Mononuclear cell (primary cell): Measurements from ENCODE around the gene MMAA. TPM values are rescaled to one million over a fixed set of nuclear protein-coding genes. Genes with fewer than 3 reads are reported as not detected.
"Not testable (repeated sequence)": the region's sequence is repeated elsewhere in the genome, so short reads cannot be mapped to it uniquely, and the experiment has no call there.

Experiments used
- H3K27me3 ChIP-seq: 2 replicates; pipeline ENCODE4 v1.6.0; 2011; ENCODE audit warnings: low read length, control low read depth; ENCODE audit not compliant: insufficient read depth
- H3K4me1 ChIP-seq: 2 replicates; pipeline ENCODE4 v1.5.1; 2011; ENCODE audit warnings: mild to moderate bottlenecking, low read length, control low read depth; ENCODE audit not compliant: insufficient read depth
- H3K4me3 ChIP-seq: 2 replicates; pipeline ENCODE4 v1.5.1; 2011; ENCODE audit warnings: mild to moderate bottlenecking, low read length, moderate library complexity
- H3K9me3 ChIP-seq: 2 replicates; pipeline ENCODE4 v1.5.1; 2011; ENCODE audit warnings: low read depth, mild to moderate bottlenecking, control low read depth, low read length
- total RNA-seq: library from RNA; depleted of rRNA; stranded (reverse); fragments of >200 nt; gene quantifications from one replicate; pipeline ENCODE4 v1.2.3, GENCODE V29; 2012

Gene MMAA
- total RNA-seq, 1 donor = 5.2 TPM

DNA sequence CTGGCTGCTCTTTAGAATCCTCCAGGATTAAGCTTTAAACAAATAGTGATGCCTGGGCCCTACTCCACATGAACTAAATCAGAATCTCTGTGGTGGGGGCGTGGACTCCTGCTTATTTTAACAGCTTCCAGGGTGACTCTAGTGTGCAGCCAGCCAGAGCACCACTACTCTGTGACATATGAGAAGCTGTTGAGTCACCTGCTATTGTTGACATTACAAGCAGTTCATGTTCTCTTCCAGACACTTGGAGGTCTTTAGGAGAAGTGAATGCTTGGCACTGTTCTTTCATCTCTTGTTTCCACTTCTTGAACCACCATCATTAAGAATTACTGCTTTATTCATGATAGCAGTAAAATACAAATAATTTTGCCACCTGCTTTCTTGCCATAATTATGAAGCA is 60.3 kb downstream of the MMAA start:
- Histone ChIP-seq H3K4me1 (no peaks in the 10 kb centered on the region), H3K9me3 (no peaks in the 10 kb centered on the region), H3K27me3 (no peaks in the 10 kb centered on the region), H3K4me3 (no peak overlapping the region)

DNA sequence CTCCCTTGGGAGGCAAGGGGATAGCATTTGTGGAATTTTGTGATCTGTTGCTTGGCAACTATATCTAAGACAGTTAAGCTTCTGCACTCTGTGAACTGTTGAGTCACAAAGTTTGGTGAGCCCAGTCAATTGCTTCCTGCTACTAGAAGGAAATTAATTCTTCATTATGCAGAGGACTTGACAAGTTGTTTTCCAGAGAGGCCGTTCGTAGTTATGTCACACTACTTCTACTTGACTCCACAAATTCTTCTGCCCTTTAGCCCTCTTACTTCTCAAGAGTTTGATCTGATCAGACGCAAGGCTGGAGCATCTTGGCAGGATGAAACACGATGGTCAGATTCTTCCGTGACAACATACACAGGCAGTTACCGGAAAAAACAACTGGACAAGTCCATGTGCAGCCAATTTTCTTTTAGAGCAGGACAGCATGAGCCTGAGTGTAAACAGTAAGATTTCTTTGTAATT is 60.8 kb downstream of the MMAA start, which contains the start of gene C4orf51:
Gene C4orf51, plus strand, starts transcription at position 156 of the 465 bp plus-strand sequence. Its CDS starts 58 bp downstream, at position 214.
- Histone ChIP-seq H3K9me3 (no peaks in the 10 kb centered on the region), H3K27me3 (no peaks in the 10 kb centered on the region), H3K4me3 (no peak within 1 kb of the TSS), H3K4me1 (no peaks in the 10 kb centered on the region)

DNA sequence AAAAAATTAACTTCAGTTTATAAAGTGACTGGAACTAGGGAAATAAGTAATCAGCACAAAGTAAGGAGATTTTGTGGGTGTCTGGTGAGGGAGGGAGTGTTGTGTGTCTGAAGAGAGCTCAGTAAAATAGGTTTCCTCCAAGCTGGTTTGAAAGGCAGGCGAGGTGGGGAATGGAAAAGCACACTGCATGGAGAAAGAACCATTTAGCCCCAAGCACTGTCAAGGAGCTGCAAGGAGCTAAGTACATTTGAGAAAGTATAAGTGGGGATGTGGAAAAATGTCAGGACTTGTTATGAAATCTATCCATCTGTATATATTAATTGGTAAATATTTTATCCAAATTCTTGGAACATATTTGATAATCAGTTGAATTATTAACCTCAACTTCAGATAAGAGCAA is 61.7 kb downstream of the MMAA start:
- no peaks in the 10 kb centered on the region for H3K27me3 ChIP-seq
- no peaks in the 10 kb centered on the region for H3K9me3 ChIP-seq
- H3K4me3 ChIP-seq = no peak overlapping the region
- H3K4me1 ChIP-seq = no peaks in the 10 kb centered on the region

DNA sequence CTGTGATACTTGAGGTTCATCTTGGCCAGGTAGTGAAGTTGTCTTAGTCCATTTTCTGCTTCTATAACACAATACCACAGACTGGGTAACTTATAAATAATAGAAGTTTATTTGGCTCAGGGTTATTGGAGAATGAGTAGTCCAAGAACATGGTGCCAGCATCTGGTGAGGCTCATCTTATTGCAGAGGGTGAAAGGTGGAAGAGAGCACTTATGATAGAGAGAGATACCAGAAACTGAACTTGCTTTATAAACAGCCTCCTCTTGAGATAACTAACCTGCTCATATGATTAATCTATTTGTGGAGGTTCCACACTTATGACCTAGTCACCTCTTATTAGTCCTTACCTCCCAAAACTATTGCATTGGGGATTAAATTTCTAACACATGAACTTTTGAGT is 62.3 kb downstream of the MMAA start:
- no peaks in the 10 kb centered on the region for H3K4me1 ChIP-seq
- no peak overlapping the region for H3K4me3 ChIP-seq
- H3K9me3 ChIP-seq = no peaks in the 10 kb centered on the region
- H3K27me3 ChIP-seq = no peaks in the 10 kb centered on the region

DNA sequence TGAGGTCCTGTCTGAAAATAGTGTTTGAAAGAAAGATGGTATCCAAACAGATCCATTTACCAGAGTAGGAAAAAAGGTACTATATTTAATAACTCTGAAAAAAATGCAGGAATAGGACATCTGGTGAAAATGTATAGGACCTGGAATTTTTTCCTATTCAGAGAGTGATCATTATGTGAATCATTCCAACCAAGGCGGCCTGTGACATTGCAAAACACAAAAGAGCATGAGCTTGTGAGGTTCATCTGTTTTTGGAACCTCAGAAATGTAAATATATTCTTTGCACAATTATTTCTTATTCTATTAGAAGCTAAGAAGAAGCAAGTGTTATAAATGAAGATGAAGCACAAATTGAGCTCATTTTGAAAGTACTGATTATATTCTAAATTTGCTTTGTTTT is 62.8 kb downstream of the MMAA start:
- no peaks in the 10 kb centered on the region for H3K4me1 ChIP-seq
- no peaks in the 10 kb centered on the region for H3K27me3 ChIP-seq
- H3K9me3 ChIP-seq = no peaks in the 10 kb centered on the region
- H3K4me3 ChIP-seq = no peak overlapping the region

DNA sequence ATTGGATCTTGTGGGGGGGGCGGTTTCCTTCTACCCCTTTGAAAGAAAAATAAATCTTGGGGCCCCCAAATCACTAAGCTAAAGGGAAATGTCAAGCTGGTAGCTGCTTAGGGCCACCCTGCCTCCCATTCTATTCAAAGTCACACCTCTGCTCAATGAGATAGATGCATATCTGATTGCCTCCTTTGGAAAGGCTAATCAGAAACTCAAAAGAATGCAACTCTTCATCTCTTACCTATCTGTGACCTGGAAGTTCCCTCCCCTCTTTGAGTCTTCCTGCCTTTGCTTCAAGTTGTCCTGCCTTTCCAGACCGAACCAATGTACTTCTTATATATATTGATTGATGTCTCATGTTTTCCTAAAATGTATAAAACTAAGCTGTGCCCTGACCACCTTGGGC is 67.8 kb downstream of the MMAA start:
- H3K4me1 ChIP-seq = no peaks in the 10 kb centered on the region
- no peaks in the 10 kb centered on the region for H3K9me3 ChIP-seq
- H3K27me3 ChIP-seq = no peaks in the 10 kb centered on the region

GRCh38 chr4:145690610-145691009 is 71.4 kb downstream of the MMAA start:
- Histone ChIP-seq H3K9me3 (no peaks in the 10 kb centered on the region), H3K4me1 (no peaks in the 10 kb centered on the region), H3K27me3 (no peaks in the 10 kb centered on the region), H3K4me3 (no peak overlapping the region)

More for the DNA sequence above, 67.8 kb downstream of the MMAA start:
- H3K4me3 ChIP-seq = no peak overlapping the region

GRCh38 chr4:145691416-145691815 is 72.2 kb downstream of the MMAA start:
- not testable (repeated sequence) for H3K4me3 ChIP-seq, H3K4me1 ChIP-seq, H3K27me3 ChIP-seq, H3K9me3 ChIP-seq

- no peaks in the 10 kb centered on the region for H3K9me3 ChIP-seq
- no peak overlapping the region for H3K4me3 ChIP-seq
- H3K27me3 ChIP-seq = no peaks in the 10 kb centered on the region
- H3K4me1 ChIP-seq = no peaks in the 10 kb centered on the region
Observed at GRCh38 chr4:145694929-145695328, 75.7 kb downstream of the MMAA start.

DNA sequence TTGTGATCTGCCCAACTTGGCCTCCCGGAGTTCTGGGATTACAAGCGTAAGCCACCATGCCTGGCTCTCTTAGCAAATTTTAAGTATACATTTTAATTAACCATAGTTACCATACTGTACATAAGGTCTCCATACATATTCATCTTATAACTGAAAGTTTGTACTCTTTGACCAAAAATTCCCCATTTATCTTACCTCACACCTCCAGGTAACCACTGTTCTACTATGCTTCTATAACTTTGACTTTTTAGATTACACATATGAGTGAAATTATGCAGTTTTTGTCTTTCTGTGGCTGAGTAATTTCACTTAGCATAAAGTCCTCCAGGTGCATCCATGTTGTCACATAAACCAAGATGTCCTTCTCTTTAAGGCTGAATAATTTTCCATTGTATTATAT is 78.1 kb downstream of the MMAA start:
- H3K4me3 ChIP-seq = no peak overlapping the region
- H3K9me3 ChIP-seq = no peaks in the 10 kb centered on the region
- H3K27me3 ChIP-seq = no peaks in the 10 kb centered on the region
- H3K4me1 ChIP-seq = no peaks in the 10 kb centered on the region

DNA sequence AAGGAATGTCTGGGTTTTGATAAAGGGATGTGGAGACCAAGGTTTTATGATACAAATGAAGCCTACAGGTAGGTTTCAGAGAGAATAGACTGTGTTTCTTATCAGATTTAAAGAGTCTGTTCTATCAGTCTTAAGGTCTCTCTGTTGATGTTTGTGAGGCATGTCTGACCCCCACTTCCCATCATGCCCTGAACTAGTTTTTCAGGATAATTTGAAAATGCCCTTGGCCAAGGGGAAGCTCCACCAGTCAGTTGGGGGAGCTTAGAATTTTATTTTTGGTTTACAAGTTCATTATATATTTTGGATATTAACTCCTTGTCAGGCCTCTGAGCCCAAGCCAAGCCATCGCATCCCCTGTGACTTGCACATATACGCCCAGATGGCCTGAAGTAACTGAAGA is 79.3 kb downstream of the MMAA start:
- no peaks in the 10 kb centered on the region for H3K4me1 ChIP-seq

DNA sequence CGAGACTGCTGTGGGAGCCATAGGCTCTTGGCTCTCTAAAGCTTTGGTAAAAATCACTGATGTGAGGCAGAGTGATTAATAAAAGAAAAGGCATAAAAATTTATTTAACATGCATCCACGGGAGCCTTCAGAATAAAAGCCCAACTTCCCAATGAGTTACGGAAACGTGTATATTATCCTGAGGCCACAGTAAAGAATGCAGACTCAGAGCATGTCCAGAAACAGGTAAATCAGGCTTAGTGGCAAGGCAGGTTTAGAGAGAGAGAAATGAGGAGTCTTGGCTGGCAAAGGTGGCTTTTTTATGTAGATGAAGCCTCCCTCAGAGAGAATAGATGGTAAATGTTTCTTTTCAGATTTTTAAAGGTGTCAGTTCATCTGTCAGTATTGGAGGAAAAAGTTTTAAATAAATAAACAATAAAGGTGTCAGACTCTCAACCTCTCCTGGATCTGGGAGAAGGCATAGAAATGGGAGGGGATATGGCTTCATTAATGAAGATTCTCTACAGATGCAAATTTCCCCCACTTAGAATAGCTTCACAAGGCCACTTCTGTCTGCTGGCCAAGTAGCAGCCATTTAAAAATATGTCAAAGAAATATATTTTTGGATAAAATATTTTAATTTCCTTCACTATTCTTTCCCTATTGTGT is 84.8 kb downstream of the MMAA start:
- Histone ChIP-seq H3K4me3 (no peak overlapping the region), H3K9me3 (no peaks in the 10 kb centered on the region)

More for the DNA sequence above, 79.3 kb downstream of the MMAA start:
- Histone ChIP-seq H3K27me3 (no peaks in the 10 kb centered on the region), H3K9me3 (no peaks in the 10 kb centered on the region), H3K4me3 (no peak overlapping the region)

GRCh38 chr4:145709336-145709735 is 90.2 kb downstream of the MMAA start:
- Histone ChIP-seq H3K4me3 (no peak overlapping the region), H3K9me3 (peaks cover 6% of the 10 kb centered on the region), H3K27me3 (no peaks in the 10 kb centered on the region), H3K4me1 (no peaks in the 10 kb centered on the region)

More for the DNA sequence above, 84.8 kb downstream of the MMAA start:
- Histone ChIP-seq H3K4me1 (no peaks in the 10 kb centered on the region), H3K27me3 (no peaks in the 10 kb centered on the region)
